Progenitor cell of endocrine pancreas (in vitro differentiated cells): Measurements from ENCODE around the gene SERINC5. TPM values are rescaled to one million over a fixed set of nuclear protein-coding genes. Genes with fewer than 3 reads are reported as not detected.
A peak's percentile ranks its signal among the peaks of the same experiment; 100 is the strongest.
"Not testable (repeated sequence)": the region's sequence is repeated elsewhere in the genome, so short reads cannot be mapped to it uniquely, and the experiment has no call there.

Experiments
- DNase-seq: peaks from one replicate; pipeline ENCODE4 v3.0.0; 2021; ENCODE audit warnings: low spot score; ENCODE audit not compliant: unreplicated experiment
- H3K27ac Mint-ChIP-seq: 2 replicates; pipeline ENCODE4 v1.8.0; 2021; ENCODE audit warnings: mild to moderate bottlenecking, moderate library complexity, mixed read lengths
- H3K27me3 Mint-ChIP-seq: 2 replicates; pipeline ENCODE4 v1.8.0; 2021; ENCODE audit warnings: mixed read lengths
- H3K36me3 Mint-ChIP-seq: 2 replicates; pipeline ENCODE4 v1.8.0; 2022; ENCODE audit warnings: mixed read lengths; ENCODE audit not compliant: insufficient read depth
- H3K4me1 Mint-ChIP-seq: 2 replicates; pipeline ENCODE4 v1.8.0; 2021; ENCODE audit warnings: low read depth, mixed read lengths
- H3K4me3 Mint-ChIP-seq: 2 replicates; pipeline ENCODE4 v1.8.0; 2021; ENCODE audit warnings: low read depth, mild to moderate bottlenecking, moderate library complexity, mixed read lengths
- H3K9me3 Mint-ChIP-seq: 2 replicates; pipeline ENCODE4 v1.8.0; 2021; ENCODE audit warnings: low read depth, mixed read lengths
- total RNA-seq: library from RNA; stranded (reverse); gene quantifications from 2 replicates; pipeline ENCODE4 v1.2.1, GENCODE V29; 2021
- TF ChIP-seq, protein P1 (sequence below): fragments of 200-600 bp; sonication (generic); IDR thresholded peaks from one replicate; pipeline ENCODE4 v1.5.0; 2021; ENCODE audit warnings: antibody characterized with exemption, mild to moderate bottlenecking; ENCODE audit not compliant: unreplicated experiment

SERINC5 gene
- total RNA-seq, 1 donor from 2014 or later: 198 TPM

- Mint-ChIP-seq H3K27ac (peak overlapping the region; percentile 78), H3K9me3 (no peaks in the 10 kb centered on the region), H3K27me3 (no peaks in the 10 kb centered on the region), H3K36me3 (peaks cover 13% of the 10 kb centered on the region), H3K4me3 (no peak overlapping the region), H3K4me1 (peaks cover 76% of the 10 kb centered on the region)
- TF ChIP-seq, protein P1, sequence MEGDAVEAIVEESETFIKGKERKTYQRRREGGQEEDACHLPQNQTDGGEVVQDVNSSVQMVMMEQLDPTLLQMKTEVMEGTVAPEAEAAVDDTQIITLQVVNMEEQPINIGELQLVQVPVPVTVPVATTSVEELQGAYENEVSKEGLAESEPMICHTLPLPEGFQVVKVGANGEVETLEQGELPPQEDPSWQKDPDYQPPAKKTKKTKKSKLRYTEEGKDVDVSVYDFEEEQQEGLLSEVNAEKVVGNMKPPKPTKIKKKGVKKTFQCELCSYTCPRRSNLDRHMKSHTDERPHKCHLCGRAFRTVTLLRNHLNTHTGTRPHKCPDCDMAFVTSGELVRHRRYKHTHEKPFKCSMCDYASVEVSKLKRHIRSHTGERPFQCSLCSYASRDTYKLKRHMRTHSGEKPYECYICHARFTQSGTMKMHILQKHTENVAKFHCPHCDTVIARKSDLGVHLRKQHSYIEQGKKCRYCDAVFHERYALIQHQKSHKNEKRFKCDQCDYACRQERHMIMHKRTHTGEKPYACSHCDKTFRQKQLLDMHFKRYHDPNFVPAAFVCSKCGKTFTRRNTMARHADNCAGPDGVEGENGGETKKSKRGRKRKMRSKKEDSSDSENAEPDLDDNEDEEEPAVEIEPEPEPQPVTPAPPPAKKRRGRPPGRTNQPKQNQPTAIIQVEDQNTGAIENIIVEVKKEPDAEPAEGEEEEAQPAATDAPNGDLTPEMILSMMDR: no peak
- no peak for DNase-seq
Measured at GRCh38 chr5:80189201-80189600, 66.6 kb downstream of the SERINC5 start.

GRCh38 chr5:80187421-80188090 is 68.3 kb downstream of the SERINC5 start:
- no peaks in the 10 kb centered on the region for H3K27me3 Mint-ChIP-seq
- peak overlapping the region; percentile 95 for H3K27ac Mint-ChIP-seq
- H3K4me1 Mint-ChIP-seq: peaks cover 76% of the 10 kb centered on the region
- H3K4me3 Mint-ChIP-seq: no peak overlapping the region
- peaks cover 16% of the 10 kb centered on the region for H3K36me3 Mint-ChIP-seq
- TF ChIP-seq, protein P1: no peak
- no peaks in the 10 kb centered on the region for H3K9me3 Mint-ChIP-seq
- no peak for DNase-seq

DNA sequence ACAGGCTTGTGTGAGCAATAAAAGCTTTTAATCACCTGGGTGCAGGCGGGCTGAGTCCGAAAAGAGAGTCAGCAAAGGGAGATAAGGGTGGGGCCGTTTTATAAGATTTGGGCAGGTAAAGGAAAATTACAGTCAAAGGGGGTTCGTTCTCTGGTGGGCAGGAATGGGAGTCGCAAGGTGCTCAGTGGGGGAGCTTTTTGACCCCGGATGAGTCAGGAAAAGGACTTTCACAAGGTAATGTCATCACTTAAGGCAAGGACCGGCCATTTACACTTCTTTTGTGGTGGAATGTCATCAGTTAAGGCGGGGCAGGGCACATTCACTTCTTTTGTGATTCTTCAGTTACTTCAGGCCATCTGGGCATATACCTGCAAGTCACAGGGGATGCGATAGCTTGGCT is 70.3 kb downstream of the SERINC5 start:
- not testable (repeated sequence) for H3K9me3 Mint-ChIP-seq, H3K27me3 Mint-ChIP-seq, DNase-seq
- Mint-ChIP-seq H3K36me3 (peaks cover 22% of the 10 kb centered on the region), H3K4me3 (peak overlapping the region; percentile 35), H3K4me1 (peaks cover 80% of the 10 kb centered on the region), H3K27ac (peak overlapping the region; percentile 95)

- Mint-ChIP-seq H3K4me3 (peak overlapping the region; percentile 35), H3K9me3 (no peaks in the 10 kb centered on the region), H3K4me1 (peaks cover 82% of the 10 kb centered on the region), H3K27ac (peak overlapping the region; percentile 95), H3K27me3 (no peaks in the 10 kb centered on the region), H3K36me3 (peaks cover 22% of the 10 kb centered on the region)
- DNase-seq: no peak
- TF ChIP-seq, protein P1: no peak
Measured at GRCh38 chr5:80185095-80185494, 70.8 kb downstream of the SERINC5 start.

GRCh38 chr5:80184235-80185023 is 71.4 kb downstream of the SERINC5 start:
- peaks cover 22% of the 10 kb centered on the region for H3K36me3 Mint-ChIP-seq
- DNase-seq: no peak
- no peaks in the 10 kb centered on the region for H3K9me3 Mint-ChIP-seq
- peak overlapping the region; percentile 35 for H3K4me3 Mint-ChIP-seq
- no peaks in the 10 kb centered on the region for H3K27me3 Mint-ChIP-seq
- H3K4me1 Mint-ChIP-seq: peaks cover 79% of the 10 kb centered on the region
- TF ChIP-seq, protein P1: no peak
- peak overlapping the region; percentile 95 for H3K27ac Mint-ChIP-seq

DNA sequence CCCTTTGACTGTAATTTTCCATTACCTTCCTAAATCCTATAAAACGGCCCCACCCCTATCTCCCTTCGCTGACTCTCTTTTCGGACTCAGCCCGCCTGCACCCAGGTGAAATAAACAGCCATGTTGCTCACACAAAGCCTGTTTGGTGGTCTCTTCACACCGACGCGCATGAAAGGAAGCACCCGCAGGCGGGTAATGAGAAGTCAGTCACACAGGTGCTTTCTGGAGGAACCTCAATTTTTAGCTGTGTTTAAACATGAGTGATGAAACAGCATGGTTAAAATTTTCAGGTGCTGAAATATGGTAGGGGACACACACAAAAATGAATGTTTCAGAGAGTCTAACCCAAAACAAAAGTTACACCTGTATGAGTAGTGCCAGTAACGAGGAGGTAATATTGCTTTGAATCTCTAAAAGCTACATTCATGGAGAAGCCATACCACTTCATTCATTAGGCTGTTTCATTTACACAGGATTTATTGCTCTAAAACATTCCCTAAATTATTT is 72.1 kb downstream of the SERINC5 start:
- H3K27me3 Mint-ChIP-seq, DNase-seq, H3K9me3 Mint-ChIP-seq: not testable (repeated sequence)
- Mint-ChIP-seq H3K27ac (peak overlapping the region; percentile 95), H3K4me3 (peak overlapping the region; percentile 42), H3K36me3 (peaks cover 22% of the 10 kb centered on the region), H3K4me1 (peaks cover 72% of the 10 kb centered on the region)
